Measurements from ENCODE around the gene ATF7.

GRCh38 chr12:53482626-53483168 is 143.5 kb downstream of the ATF7 start:
- TF ChIP-seq, protein P1, sequence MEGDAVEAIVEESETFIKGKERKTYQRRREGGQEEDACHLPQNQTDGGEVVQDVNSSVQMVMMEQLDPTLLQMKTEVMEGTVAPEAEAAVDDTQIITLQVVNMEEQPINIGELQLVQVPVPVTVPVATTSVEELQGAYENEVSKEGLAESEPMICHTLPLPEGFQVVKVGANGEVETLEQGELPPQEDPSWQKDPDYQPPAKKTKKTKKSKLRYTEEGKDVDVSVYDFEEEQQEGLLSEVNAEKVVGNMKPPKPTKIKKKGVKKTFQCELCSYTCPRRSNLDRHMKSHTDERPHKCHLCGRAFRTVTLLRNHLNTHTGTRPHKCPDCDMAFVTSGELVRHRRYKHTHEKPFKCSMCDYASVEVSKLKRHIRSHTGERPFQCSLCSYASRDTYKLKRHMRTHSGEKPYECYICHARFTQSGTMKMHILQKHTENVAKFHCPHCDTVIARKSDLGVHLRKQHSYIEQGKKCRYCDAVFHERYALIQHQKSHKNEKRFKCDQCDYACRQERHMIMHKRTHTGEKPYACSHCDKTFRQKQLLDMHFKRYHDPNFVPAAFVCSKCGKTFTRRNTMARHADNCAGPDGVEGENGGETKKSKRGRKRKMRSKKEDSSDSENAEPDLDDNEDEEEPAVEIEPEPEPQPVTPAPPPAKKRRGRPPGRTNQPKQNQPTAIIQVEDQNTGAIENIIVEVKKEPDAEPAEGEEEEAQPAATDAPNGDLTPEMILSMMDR (IDR thresholded peaks at IDR 0.05; ENCODE audit: low read depth, low read length), result no peak
- TF ChIP-seq MYC (IDR thresholded peaks at IDR 0.05; ENCODE audit: low read depth, low read length), result no peak
- TF ChIP-seq, protein P2, sequence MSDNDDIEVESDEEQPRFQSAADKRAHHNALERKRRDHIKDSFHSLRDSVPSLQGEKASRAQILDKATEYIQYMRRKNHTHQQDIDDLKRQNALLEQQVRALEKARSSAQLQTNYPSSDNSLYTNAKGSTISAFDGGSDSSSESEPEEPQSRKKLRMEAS (IDR thresholded peaks at IDR 0.05; ENCODE audit: low read depth, low read length), result no peak
- TF ChIP-seq POLR2A (IDR thresholded peaks at IDR 0.05; ENCODE audit: extremely low read depth, insufficient read length), result no peak
